ENCODE measurements around the gene FAM24A.

FAM24A gene

DNA sequence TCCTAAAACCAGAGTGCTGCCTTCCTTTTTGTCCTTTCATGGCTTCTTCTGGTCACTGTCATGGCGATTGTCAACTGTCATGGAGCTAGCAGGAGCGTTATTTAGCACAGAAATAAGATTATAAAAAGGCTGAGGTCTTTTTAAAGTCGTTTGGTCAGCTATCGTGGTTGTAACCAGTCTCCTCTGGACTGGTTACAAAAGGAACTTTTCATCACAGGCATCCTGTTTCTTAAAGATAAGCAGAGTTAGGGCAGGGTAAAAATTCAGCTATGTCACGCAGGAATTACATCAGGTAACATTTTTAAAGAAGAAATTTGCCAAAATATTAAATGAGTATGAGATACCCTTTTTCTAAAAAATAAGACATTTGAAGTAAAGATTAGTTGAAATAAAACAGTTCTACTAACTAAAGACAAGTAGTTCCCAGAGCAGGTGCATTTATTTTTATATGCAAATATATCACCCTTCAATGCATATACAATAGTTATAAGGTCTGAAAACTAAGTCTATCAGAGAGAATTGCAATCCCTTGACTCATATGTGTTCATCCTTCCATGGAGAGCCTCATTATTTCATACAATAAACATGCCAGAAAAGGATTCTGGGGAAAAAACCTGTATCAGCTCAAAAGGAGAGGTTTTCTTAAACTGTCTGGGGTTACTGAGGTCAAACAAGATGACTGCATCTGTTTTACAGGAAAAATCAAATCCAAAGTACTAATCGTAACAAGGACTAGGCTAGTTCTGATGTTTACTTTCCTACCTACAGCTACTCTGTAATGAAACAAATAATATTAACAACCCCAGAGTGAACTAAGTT is 20.9 kb downstream of the FAM24A start:
- DNase-seq: no peak

DNA sequence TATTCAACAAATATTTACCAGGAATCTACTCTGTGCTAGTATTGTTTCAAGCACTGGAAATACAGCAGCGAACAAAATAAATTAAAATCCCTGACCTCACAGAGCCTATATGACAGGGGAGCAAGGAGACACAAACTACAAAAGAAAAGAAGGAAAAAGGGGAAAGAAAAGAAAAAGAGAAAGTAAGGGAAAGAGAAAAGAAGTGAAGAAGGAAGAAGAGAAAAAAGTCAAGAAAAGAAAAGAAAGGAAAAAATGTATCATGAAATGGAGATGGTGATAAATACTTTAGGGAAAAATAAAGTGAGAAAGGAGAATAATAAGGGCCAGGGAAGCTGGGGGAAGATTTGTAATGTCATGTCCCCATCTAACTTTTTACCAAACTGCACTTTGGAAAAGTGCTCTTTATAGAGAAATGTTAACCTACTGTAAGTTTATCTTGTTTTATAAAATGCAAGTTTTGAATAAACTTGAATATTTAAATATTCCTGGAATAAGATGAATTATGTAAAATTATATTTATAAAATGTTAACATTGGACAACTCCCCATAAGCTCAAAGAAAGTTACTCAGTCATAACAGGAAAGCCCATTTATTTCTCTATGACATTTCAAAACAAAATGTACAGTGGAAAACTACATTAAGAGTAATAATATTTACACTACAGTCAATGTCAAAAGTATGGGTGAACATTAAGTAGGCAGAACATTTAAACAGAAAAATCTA is 28.9 kb downstream of the FAM24A start:
- DNase-seq: no peak

DNA sequence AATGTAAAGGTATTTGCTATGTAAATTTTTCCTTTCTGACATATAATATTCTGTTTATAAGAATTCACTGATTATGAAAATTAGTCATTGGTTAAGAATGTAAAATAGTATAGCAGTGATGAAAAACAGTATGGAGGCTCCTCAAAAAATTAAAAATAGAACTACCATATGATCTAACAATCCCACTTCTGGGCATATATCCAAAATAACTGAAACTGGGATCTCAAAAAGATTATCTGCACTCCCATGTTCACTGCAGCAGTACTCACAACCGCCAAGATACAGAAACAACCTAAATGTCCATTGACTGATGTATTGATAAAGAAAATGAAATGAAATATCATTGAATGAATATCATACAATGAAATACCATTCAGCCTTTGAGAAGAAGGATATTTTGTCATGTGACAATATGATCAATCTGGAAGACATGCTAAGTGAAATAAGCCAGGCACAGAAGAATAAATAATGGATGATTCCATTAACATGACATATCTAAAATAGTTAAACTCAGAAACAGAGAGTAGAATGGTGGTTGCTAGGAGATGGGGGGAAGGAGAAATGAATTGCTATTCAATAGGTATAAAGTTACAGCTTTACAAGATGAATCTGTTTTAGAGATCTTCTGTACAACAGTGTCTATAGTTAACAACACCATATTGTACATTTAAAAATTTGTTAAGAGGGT is 29.6 kb downstream of the FAM24A start:
- no peak for DNase-seq

DNA sequence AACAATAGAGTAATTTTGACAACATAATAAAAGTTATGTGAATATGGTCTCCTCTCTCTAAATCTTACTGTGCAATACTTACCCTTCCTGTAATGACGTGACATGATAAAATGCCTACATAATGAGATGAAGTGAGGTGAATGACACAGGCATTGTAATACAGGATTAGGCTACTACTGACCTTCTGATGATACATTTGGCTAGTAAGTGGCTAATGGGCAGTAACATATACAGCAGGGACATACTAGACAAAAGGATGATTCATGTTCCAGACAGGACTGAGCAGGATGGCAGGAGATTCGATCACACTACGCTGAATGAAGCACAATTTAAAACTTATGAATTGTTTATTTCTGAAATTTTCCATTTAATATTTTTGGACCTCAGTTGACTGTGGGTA is 38.9 kb downstream of the FAM24A start:
- DNase-seq: no peak

DNA sequence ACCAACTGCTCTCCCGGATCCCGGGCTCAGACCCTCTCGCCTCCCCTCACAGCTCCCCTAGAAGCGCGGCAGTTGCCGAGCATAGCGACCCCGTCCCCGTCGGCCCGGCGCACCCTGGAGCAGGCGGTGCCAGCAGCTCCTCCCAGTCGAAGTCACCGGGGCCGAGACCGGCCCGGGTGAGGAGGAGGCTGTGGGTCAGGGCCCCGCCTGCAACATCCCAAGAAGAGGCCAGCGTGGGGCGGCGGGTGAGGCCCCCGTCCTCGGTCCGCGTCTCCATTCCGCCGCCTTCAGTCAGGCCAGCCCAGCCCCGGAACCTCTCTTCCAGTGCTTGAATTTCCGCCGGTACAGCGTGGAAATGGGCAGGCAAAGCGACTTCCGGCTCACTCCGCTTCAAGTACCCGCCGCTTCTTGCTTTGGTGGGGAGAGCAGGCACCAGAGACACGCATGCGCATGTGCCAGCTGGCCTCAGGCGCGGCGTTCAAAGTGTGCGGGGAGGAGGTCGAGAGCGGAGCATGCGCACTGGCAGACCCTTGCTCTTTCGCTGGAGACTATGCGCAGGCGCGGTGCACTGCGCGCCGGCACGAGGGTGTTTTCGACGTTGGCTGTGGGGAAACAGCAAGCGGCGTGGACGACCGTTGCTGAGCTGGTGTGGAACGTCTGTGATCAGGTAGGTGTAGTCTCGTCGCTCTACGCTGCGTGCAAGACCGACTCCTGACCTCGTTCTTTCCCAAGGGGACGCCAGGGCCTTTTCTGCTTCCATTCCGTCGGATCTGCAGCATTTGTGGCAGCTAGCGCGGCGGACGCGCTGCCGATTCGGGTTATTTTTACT is 43.7 kb downstream of the FAM24A start, which contains the start of gene C10orf88:
Gene C10orf88 (minus strand): TSS at position 326 of the 829 bp plus-strand sequence. CDS start 49 bp downstream, at position 277.
- peak; percentile 95 to 96 for DNase-seq

DNA sequence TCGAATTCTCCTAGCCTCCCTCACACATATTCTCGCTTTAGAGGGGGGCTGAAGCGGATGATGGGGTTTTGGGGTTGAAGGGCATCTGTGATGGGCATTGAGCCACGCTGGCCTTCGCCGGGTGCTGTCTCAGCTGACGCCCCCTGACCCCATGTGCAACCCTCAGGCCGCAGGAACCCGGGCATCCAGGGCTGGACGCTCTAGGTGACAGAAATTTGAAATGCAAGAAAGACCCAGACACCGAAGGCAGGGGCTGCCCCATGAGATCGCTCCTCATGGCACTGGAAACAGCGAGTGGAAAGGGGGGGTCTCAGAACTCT is 44.3 kb downstream of the FAM24A start:
- DNase-seq: no peak

DNA sequence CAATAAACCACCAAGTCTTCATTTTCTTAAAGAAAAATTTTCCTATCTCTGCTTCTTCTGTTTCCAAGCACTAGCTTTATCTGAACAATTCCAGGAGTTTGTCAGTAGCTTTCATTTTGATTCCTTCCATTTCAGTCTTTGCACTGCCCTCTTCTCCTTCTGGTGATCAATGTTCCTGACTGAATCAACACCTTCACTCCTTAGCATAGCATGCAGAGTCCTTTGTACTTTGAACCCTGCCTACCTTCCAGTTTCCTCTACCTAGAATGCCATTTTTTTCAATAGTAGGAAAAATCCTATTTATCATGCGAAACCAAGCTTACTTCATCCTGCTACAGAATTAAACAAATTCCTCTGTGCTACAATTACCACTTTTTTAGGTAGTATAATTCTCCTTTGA is 45.5 kb downstream of the FAM24A start:
- no peak for DNase-seq

DNA sequence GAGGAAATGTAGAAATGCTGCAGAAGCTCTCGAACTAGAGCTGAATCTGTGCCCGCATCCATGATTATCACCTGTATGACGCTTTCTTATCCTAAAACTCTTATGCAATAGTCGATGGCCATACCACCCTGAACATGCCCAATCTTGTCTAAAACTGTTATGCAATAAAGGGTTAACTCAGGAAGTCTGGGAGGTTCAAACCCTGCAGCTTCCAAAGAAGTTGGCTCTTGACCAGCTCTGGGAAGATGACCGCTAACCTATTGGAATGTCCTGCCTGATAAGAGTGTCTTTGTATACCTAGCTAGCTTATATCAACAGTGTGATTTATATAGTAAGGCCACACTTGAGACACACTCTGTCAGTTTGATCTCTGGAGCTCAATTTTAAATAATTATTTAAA is 47.1 kb downstream of the FAM24A start:
- DNase-seq: no peak

DNA sequence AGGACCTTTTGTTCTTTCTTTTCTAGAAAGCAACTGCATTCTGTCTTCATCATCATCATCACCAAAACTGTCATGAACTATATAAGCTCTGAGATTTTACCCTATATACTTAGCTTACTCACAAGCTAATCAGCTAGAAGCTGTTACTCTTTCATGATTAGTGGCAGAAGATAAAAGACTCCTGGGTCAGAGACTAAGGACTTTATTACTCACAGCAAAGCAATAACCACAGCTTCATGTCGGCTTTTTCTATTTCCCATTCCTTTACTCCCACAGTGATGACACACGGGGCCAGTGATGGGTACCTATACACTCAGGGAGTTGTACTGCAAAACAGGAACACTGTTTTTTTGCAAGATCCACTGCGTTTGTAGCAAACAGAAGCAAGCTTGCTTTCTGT is 52.0 kb downstream of the FAM24A start:
- DNase-seq: no peak

Measured in activated CD4-positive, alpha-beta T cell treated with anti-CD3 and anti-CD28 coated beads, Interleukin-2, amount 50 U/mL, for 48 hours (primary cell).